GM21786 (cell line): ENCODE measurements around the gene SLC35F4.
"Not testable (repeated sequence)": the region's sequence is repeated elsewhere in the genome, so short reads cannot be mapped to it uniquely, and the experiment has no call there.

Source experiments
- ATAC-seq: cut with Tn5 transposase; IDR thresholded peaks from one replicate; pipeline ENCODE4 v1.9.1; 2021; ENCODE audit not compliant: unreplicated experiment

The SLC35F4 gene

DNA sequence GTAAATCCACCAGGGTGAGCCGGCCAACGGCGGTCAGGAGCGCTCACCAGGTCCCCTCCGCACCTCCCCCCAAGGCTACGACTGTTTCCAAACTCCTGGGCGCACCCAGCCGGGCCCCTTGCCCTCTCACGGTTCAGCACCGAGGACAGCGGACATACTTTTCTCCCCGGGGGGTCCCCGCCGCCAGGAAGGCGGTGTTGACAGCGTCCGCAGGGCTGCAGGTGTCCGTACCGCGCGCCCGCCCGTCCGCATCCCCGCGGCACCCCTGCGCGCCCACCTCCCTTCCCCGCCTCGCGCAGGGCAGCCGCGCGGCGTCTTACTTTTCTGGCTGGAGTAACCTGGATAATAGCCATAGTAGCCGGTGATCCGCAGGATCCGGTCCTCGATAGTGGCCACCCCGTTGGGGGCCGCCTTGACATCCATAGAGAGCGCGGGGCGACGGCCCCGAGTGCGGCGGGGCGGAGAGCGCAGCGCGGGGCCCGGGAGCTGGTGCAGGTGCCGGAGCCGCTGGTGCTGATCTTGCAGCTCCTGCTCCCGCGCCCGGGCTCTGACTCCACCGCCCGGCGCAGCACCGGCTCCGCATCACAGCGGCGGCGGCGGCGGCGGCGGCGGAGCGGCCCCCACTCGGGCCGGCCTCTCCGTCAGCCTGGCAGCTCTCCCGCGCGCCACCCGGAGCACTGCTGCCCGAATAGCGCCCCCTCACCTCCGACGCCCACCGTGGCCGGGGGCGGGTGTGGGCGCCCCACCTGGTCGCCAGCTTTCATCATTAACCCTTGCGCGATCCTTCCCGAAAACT is at the start of gene SLC35F4:
TSS of gene SLC35F4 (minus strand) at position 690 of the 796 bp plus-strand sequence.
- no peak for ATAC-seq

DNA sequence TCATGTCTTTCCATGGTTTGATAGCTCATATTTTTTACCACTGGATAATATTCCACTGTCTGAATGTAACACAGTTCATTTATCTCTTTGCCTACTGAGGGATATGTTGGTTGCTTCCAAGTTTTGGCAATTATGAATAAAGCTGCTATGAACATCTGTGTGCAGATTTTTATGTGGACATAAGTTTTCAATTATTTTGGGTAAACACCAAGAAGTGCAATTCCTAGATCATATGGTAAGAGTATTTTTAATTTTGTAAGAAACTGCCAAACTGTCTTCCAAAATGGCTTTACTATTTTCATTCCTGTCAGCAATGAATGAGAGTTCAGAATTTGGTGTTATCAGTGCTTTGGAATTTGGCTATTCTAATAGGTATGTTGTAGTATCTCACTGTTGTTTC is 43.7 kb upstream of the SLC35F4 start:
- no peak for ATAC-seq

DNA sequence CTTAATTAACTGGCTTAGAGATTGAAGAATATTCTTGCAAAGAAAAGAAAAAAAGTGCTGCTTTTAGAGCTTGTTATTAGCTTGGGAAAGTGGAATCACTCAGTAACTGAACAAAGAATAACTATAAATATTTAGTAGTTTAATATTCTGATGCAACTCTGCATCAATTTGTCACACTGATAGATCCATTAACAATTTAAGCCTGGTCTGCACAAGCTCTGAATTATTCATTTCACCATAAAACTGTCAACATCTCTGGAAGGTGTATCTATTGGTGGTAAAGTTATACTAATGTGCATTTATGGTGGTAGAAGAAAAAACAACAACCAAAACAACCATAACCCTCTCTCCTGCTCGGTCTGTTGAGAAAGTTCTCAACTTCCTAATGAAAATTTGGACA is 38.1 kb upstream of the SLC35F4 start:
- ATAC-seq: no peak

DNA sequence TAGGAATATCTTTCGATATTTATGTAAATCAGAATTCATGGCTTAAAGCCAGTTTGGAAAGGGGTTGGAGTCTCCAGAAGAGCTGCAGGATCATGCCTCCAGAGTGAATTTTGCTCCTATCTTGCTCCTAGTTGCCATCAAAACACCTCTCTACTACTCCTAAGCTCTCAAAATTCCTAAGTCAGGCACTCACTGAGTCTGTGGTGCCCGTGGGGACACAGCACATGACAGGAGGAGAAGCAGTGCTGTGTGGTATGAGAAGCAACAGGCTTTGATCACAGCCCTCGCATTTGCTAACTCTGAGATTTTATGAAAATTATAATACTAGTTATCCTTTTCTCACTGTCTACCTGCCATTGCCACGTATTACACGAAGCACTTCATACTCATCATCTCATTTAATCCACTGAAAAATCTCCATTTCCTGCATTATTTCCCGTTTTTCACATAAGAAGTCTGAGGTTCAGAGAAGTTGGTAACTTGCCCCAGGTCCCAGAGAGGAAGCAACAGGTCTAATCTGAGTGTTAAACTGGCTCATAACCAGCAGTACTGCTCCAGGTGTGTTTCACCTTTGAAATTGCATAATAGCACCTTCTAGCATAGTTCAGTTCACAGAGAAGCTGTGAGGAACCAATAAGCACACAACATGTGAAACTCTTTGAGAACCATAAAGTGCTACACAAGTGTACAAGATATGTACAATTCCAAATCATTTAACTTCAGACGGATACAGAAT is 33.1 kb upstream of the SLC35F4 start:
- no peak for ATAC-seq

DNA sequence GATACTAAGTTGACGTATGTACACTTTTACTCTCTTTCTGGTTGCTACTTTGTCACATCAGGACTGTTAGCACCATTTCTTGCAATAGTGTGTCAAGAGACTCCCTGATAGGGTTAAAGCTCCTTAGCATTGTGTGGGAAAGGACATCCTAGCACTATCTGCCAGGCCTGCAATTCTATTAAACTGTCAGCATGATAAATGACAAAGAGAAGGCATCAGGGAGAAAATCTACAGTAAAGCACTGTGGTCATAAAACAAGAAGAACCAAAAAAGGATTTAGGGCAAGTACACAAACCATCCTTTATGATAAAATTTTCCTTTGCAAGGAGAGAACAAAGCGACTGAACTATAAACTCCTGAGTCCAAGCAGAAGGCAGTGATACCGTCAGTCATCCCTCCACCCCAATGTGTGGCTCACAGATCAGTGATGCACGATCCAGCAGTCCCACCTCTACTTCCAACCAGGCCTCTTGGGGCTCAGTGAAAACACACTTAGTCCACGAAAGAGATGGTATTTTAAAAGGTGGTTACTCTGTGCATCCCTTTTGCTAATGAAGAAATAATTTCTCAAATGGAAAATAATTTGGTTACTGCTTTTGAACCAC is 31.4 kb upstream of the SLC35F4 start:
- ATAC-seq: no peak

DNA sequence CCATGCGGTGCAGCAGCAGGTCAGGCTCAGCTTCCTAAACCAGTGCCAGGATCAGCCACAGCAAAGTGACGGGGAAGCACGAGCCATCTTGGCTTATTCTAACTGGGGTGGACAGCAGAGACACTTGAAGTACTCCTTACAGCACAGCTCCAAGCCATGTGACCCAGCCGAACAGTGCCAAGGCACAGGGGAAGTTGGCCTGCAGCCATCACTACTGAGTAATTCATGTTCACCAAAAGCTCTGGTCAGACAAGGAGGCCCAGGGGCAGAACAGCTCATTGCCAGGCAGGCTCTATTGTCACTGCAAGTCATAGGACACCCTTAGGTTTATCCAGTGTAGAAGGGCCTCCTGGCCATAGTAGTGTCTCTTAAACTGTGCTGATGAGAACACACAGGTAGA is 23.4 kb upstream of the SLC35F4 start:
- ATAC-seq: no peak

DNA sequence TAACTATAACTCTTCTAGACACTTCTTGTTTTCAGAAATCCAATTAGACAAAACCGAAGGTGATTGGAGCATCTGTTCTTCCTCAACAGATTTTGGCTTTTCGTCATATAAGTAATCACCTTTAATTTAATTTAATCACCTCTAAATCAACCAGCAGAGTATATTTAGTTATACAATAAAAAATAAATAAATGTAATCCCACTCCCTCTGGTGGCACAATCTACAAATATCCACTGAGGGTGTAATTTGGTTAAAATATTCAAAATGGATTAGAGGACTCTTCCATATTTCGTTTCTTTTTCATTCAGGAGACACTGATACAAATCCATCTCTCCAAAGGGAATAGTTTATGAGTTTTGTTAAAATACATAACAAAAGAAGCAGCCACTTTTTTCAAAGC is 18.3 kb upstream of the SLC35F4 start:
- ATAC-seq: no peak

DNA sequence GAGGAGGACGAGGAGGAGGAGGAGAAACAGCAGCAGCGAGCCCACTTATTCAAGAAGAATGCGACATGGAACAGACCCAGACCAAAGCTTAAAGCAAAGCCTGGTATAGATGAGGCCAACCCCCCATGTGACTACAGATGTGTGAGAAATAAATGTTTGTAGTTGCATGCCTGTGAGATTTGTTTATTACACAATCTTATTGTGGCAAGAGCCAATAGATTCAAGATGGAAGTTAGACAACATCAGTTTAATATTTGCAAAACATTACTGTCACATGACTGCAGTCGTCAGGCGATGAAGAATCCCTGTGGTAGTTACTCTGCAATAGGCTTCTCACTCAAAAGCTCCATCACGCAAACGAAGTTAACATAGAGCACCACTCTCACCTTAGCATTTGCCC is 17.2 kb upstream of the SLC35F4 start:
- ATAC-seq: no peak

DNA sequence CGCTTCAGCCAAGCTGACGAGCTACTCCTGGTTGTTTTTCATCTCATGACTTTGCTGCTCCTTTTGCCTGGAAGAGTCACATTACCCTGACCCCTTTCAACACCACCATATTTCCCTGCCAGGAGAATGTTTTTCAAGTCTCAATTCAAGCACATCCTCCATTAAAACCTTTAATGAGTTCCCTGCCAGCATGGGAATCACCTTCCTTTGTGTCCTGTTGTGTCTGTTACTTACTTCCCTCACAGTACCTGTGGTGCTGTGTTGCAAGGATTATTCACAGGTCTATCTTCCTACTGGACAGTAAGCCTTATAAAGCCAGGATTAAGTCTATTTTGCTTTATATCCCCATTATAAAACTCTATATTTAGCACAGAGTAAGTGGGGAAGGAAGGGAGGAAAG is 13.6 kb upstream of the SLC35F4 start:
- no peak for ATAC-seq

DNA sequence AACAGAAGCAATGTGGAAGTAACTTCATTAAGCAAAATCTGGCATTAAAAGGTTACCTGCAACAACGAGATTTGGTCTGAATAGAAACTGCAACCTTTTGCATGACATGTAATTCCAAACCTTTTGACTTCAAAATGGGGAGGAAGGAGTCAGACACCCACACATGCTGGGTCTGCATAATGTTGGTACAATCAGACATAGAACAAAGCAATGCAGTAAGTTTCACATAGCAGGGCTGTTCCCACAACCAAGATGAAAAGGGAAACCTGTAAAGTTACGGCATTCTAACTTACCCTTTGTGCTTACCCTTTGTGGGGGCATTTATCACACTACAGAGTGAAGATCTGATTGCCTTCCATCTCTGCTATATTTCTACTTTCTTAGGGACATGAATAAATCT is 10.1 kb upstream of the SLC35F4 start:
- no peak for ATAC-seq

DNA sequence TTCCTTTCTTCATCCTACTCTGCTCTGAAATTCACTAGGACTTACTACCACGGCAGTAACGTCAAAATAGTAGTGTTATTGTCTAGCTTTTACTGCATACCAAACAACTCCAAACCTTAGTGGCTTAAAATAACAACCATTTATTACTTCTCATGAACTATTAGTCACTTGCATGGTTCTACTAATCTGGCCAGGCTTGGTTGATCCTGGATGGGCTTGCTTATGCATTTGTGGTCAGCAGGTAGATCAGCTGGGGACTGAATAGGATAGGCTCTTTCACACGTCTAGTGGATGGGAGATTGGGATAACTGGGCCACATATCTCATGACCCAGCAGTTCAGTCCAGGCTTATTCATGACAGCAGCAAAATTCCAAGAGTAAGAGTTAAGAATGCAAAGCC is 9.4 kb upstream of the SLC35F4 start:
- ATAC-seq: no peak

DNA sequence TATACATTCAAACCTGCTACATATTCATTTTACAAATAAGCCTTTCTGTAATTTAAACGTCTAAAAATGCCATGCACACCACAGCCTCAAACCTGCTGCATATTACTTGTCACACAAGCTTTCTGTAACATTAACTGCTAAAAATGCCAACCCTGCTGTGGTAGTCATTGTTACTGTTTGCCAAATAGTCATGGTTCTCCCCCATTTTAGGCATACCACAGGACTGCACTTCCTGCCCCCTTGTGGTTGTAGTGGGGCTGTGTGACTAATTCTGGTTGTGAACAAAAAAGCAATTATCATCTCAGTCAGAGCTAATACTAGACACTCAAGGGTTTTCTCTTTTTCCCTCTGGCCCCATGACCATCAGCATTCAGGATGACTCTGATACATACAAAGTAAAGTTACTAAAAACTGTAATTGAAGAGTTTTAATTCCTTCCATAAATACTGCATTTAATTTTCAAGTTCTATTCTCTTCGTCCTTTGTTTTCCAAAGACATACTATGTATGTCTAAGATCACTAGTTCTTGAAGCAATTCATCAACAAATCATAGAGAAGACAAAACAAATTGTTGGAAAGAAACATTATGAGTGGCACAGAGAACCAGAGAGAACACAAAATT is 5.7 kb upstream of the SLC35F4 start:
- ATAC-seq: peak; percentile 82

DNA sequence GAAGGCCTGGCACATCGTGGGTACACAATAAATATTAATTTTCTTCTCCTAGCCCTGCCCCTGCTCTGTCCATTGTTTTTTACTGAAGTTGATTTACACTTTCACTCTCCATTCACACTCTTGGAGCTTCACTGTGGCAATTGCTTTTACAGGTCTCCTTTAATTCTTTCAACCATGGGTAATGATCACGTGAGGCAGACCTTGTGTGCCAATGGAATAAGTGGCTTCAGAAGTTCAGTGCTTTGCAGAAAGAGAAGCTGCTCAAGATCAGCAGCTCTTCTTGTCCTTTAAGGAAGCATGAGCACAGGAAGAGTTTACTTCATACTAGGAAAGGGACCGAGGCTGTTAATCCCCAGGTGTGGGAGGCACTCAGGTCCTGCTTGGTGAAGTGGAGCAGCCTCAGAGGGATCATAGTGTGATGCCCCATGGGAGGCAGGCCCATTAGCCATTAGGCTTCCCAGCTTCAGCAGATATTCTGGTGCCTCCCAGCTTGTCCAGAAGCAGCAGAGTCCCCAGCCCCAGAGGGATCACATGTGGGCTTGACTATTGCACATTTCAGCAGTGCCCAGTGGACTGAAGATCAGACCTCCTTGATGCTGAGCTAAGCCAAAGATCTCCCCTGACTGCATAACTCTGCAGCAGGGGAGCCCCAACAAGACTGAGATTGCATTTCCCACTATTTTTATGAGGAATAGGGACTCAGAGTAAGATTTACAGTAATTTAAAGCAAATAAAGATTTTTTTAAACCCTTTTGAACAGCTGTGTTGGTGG is 5.0 kb upstream of the SLC35F4 start:
- peak; percentile 13 for ATAC-seq

DNA sequence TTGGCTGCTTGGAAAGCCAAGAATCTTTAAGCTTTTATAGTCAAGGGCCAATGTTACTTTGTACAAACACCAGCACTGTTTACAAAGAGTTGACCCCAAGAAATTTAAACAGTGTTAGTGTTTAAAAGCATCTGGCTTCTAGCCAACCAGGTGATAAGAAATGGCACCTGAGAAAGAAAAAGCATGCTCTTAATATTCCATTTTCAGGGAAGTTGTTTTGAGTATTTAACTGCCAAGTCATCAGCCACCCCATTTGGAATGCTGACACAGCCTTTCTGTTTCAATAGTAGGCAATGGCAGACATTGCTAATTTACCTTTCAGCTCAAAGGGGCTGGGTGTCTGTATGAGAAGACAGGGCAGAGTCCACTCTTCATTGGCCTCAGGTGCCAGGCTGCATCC is 3.7 kb upstream of the SLC35F4 start:
- no peak for ATAC-seq

DNA sequence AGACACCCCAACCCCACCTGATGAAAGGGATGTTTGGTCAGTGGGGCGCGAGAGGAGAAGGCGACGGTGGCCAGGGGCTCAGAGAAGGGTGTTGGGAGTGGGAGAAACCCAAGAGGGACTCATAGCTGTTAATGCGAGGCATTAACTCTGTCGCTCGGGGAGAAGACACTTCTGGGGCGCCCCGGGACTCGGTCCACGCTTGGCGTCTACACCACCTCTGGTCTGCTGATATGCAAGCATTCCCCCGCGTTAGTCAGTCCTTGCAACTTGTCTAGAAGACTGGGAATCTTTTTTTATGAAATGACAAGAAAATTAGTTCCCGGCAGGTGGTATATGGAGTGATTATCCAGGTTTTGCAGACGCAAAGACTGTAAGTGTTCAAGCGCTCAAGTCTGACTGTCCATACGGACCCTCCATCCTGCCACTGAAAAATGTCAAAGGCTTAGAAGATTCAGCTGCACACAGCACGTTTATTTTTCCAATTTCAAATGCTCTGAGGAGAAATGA is 360 bp upstream of the SLC35F4 start:
- no peak for ATAC-seq

DNA sequence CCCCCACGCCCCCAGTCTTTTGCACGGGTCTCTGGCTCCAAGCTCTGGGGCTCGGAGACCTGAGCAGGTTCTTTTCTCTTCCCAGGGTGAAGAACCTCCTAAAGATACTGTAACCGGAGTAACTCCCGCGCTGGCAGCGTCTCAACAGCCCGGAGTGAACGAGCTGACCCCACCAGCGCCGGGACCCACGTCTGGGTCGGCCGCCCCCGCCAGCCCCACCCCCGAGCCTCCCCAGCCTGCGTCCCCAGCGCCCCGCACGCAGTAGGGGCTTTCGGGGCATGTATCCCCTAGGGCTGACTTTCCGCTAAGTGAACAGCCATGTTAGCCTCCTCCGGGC is 858 bp downstream of the SLC35F4 start:
- ATAC-seq: no peak

DNA sequence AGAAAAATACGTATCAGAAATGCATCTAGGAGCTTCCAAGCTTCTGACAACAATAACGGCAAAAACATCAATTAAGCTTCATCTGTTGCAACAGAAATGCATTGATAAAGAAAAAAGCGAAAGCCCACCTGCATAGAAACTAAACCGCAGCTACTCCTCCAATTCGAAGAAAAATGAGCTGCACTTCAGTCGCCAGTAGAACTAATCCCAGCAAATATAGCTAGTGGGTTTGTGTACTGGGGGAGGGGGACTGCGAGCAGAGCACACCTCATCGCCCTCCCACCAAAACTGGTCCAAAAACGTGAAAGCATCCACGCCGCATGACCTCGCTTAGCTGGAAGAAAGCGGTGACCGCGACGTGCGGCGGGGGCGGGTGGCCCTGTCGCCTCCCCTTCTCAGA is 1.2 kb downstream of the SLC35F4 start:
- ATAC-seq: no peak

DNA sequence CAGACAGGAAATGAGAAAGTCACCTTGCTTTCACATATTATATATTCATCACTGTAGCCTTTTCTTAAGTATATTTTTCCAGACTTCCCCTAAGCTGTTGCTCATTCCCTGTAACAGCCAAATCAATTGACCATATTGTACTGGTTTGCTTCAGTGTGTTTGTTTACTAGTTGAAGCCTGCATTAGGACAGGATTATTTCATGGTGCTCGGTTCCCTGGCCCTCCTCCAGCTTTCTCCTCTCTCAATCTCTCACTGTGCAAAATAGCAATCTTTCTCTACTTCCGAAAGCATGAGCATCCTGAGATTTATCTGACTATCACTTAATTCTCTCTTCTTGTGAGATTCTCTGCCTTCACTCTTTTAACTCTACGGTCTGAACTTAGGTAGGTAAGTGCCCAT is 2.4 kb downstream of the SLC35F4 start:
- ATAC-seq: no peak

DNA sequence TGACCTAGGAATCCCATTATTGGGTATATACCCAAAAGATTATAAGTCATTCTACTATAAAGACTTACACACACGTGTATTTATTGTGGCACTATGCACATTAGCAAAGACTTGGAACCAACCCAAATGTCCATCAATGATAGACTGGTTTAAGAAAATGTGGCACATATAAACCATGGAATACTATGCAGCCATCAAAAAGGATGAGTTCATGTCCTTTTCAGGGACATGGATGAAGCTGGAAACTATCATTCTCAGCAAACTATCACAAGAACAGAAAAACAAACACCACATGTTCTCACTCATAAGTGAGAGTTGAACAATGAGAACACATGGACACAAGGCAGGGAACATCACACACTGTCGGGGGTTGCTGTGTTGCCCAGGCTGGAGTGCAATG is 10.2 kb downstream of the SLC35F4 start:
- not testable (repeated sequence) for ATAC-seq

DNA sequence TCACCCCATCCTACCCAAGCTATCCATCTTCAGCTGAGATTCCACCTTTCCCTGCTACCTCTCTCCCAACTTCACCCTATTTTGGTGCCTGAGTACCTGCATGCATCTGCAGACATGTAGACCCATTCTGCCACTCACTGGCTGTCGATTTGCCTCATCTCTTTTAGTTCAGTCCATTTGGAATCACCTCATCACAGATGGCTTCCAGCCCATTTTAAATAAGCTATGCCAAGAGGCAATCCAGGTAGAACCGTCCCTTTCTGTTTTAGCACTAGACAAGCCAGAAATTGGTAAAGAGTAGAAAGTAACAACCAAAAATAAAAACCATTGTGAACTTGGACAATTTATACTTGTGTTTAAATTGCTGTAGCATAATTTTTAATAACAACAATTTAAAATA is 11.3 kb downstream of the SLC35F4 start:
- ATAC-seq: no peak

DNA sequence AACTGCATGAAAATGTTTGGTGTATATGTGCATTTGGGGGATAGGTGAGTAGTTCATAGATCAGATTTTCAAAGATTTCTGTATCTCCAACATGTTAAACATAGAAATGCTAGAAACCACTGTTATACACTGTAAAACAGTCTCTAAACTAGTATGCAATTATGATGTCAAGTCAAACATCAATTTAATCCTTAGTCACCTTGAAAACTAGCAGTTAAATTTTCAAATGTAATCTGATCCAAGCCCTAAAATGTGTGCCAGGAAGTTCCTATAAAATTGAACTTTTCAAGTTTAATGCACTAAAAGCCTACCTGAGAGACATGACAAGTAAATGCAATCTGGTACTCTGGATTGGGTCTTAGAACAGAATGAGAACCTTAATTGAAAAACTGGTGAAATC is 14.5 kb downstream of the SLC35F4 start:
- ATAC-seq: no peak
